Measurements from ENCODE around the gene PRKAR1A. TPM values are rescaled to one million over a fixed set of nuclear protein-coding genes. Genes with fewer than 3 reads are reported as not detected.

Gene PRKAR1A
- total and polyA plus RNA-seq, 2 of the 8 experiments (the other 6 are each of a cell fraction or from before 2014, with no cell fraction given) = 39.3 to 149 TPM

- TF ChIP-seq SP1 (IDR thresholded peaks at IDR 0.05; ENCODE audit: low read depth, low read length) (no peak), SUZ12 (IDR thresholded peaks at IDR 0.05; ENCODE audit: low read length) (no peak), SRF (IDR thresholded peaks at IDR 0.05; ENCODE audit: low read depth, low read length) (no peak)
Measured at GRCh38 chr17:68526548-68526947, 14.3 kb downstream of the PRKAR1A start (continued).
